B cell (primary cell): ENCODE data around the gene CASZ1.

Experiments used
- EZH2 ChIP-seq: IDR thresholded peaks from 2 replicates; pipeline ENCODE4 v1.6.1; 2012; ENCODE audit warnings: borderline replicate concordance, low read depth, mild to moderate bottlenecking, moderate library complexity, low read length; ENCODE audit not compliant: insufficient read depth, poor library complexity, severe bottlenecking
- TF ChIP-seq, protein P1 (sequence below): fragments of 200-600 bp; IDR thresholded peaks from one replicate; pipeline ENCODE4 v1.8.0; 2022; ENCODE audit warnings: antibody characterized with exemption, mild to moderate bottlenecking

DNA sequence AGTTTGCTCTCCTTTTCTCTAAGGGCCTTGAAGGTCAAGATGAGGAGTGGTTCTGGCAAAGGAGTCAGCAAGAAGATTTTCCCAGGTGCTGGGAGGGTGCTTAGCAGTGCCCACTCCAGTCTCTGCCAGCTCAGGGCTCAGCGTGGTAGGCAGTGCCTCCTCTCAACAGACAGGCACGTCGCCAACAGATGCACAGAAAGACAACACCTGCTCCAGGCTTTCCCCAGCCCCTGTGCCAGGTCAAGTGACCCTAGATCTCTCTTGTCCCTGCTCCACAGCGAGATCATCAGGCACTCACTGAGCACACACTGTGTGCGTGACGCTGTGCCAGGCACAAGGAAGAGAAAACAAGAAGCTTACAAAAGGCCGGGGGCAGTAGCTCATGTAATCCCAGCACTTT is 86.0 kb downstream of the CASZ1 start:
- TF ChIP-seq, protein P1, sequence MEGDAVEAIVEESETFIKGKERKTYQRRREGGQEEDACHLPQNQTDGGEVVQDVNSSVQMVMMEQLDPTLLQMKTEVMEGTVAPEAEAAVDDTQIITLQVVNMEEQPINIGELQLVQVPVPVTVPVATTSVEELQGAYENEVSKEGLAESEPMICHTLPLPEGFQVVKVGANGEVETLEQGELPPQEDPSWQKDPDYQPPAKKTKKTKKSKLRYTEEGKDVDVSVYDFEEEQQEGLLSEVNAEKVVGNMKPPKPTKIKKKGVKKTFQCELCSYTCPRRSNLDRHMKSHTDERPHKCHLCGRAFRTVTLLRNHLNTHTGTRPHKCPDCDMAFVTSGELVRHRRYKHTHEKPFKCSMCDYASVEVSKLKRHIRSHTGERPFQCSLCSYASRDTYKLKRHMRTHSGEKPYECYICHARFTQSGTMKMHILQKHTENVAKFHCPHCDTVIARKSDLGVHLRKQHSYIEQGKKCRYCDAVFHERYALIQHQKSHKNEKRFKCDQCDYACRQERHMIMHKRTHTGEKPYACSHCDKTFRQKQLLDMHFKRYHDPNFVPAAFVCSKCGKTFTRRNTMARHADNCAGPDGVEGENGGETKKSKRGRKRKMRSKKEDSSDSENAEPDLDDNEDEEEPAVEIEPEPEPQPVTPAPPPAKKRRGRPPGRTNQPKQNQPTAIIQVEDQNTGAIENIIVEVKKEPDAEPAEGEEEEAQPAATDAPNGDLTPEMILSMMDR, result no peak
- no peak for TF ChIP-seq EZH2
